ENCODE results near the gene CMTM6.

- TF ChIP-seq EZH2 (IDR thresholded peaks at IDR 0.05) (no peak), EZH2phosphoT487 (IDR thresholded peaks at IDR 0.05) (no peak)
Measured at GRCh38 chr3:32522682-32523081, 20.0 kb upstream of the CMTM6 start.
